Measurements from ENCODE around the gene SHF.
"Not testable (repeated sequence)": the region's sequence is repeated elsewhere in the genome, so short reads cannot be mapped to it uniquely, and the experiment has no call there.

SHF gene, protein sequence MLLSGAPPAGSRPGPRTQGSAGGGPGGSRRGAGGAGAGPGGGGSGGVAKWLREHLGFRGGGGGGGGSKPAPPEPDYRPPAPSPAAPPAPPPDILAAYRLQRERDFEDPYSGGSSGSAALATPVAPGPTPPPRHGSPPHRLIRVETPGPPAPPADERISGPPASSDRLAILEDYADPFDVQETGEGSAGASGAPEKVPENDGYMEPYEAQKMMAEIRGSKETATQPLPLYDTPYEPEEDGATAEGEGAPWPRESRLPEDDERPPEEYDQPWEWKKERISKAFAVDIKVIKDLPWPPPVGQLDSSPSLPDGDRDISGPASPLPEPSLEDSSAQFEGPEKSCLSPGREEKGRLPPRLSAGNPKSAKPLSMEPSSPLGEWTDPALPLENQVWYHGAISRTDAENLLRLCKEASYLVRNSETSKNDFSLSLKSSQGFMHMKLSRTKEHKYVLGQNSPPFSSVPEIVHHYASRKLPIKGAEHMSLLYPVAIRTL

DNA sequence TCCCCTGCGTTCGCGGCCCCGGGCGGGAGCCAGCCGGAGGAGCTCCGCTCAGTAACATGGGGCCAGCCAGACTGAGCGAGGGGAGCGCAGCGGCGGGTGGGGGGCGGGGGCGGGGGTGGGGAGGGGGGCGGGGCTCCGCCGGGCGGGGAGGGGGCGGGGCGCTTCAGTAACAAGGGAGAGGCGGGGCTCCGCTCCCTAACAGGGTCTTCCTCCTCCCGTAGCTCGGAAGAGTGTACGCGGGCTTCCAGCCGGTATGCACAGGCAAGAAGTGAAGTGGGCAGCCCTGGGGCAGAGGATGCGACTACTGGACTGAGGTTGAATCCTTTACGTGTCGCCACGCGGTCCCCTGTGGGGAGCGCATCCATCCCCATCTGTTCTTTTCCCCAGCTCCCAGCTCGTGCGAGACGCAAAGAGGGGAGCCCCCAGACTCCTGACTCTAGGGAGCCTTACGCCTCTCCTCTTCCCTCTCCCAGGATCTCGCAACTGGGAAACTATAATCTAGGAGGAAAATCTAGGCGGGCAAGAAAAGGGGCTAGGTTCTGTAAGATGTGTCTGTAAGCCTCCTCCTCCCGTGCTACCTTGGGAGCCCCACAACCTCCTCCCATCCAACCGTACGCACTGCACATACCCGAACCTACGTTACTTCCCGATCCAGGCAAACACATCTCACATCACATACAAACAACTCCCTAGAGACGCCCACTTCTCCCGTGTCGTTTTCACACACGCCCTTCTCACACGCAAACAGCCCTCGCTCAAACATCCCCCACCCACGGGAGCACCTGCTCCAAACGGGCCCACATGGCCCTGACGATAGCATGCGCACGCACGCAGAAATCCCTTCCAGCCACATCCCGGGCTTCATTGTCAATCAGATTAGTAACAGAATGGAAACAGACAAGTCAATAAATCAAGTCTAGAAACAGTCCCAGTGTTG is at the start of gene SHF:
Gene SHF (minus strand): TSS at position 73 of the 937 bp plus-strand sequence. CDS start 15 bp downstream, at position 58.
- peak; percentile 32 for DNase-seq

DNA sequence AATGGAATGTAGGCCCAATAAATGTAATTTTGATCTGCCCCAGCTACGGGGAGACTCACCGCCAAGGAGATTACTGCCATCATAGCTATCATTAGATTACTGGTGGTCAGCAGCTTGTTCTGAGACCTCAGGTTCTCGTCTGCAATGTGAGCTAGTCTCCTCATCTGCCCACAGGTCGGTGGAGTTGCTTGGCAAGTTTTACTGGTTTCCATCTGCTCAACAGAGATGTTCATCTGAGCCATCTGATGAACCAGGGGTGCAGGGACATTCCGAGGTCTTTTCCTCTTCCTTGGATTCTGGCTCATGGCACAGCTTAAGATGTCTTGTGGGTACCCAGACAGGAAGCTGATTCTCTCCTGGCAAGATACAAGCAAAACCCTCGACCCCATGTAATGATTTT is 49.0 kb upstream of the SHF start:
- not testable (repeated sequence) for DNase-seq

DNA sequence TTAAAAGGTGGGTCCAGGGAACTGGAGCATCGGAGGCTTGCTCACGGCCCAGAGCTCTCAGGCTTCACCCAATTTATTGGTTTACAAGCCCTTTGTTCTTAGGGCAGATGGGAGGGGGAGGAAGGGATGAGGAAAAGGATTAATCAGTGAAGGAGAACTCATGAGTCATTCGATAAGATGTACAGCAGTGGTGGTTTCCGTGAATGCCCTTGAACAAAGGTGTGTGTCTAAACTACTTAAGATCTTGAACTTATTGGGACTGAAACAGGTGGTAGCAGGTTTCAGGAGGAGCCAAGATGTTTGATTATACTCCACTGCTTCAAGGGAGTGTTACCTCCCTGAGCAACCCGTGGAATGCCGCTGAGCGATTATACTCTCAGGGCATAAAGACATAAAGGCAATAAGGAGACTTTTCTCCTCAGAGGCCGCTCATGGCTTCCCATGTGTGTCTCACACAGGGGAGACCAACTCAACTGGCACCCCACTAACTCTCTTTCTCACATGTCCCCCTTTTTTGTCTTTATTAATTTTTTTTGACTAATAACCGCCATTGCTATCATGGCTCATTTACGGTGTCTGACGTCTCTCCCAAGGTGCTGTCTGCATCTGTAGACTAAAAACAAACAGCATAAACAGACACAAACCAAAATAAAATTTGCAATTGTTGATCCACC is 46.9 kb upstream of the SHF start:
- DNase-seq, result no peak

DNA sequence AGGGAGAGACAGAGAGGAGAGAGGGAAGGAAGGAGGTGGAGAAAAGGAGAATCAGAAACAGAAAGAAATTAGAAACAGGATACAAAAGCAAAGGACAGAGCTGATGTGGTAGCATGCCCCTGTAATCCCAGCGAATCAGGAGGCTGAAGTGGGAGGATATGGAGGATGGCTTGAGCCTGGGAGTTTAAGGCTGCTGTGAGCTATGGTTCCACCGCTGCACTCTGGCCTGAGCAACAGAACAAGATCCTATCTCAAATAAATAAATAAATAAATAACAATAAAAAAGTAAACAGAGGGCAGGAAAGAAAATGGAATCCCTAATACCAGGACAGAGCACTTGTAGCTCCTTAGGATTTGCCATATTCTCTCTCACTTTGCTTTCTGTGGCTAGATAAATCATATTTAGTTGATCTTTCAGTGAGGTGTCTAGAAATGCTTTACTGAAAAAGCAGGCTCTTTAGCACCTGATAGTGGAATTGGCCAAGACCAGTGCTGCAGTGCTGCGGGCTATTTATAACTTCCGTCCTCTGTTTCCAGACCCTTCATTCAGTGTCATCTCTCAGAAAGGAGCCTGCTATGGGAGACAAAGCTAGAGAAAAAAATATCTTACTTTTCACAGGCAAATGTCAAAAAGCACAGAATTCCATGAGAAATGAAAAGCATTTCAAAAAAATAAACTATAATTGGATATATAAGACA is 44.2 kb upstream of the SHF start:
- no peak for DNase-seq

DNA sequence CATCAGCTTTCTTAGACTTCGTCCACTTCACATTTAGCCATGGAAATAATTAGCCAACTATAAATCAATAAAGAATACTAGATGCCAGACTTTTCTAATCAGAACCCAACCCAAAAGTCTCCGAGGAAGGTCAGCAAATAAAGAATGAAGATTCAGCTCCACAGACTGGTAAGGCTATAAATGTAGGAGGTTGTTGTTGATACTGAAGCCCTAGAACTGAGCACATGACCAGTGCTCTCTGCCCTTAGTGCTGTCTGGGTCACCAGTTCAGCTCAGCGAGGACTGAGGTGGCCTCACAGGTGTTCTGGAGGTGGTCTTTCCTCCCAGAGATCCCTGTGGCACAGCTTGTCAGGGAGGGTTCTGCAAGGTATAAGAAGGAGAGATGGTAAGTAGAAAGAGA is 43.4 kb upstream of the SHF start:
- no peak for DNase-seq

DNA sequence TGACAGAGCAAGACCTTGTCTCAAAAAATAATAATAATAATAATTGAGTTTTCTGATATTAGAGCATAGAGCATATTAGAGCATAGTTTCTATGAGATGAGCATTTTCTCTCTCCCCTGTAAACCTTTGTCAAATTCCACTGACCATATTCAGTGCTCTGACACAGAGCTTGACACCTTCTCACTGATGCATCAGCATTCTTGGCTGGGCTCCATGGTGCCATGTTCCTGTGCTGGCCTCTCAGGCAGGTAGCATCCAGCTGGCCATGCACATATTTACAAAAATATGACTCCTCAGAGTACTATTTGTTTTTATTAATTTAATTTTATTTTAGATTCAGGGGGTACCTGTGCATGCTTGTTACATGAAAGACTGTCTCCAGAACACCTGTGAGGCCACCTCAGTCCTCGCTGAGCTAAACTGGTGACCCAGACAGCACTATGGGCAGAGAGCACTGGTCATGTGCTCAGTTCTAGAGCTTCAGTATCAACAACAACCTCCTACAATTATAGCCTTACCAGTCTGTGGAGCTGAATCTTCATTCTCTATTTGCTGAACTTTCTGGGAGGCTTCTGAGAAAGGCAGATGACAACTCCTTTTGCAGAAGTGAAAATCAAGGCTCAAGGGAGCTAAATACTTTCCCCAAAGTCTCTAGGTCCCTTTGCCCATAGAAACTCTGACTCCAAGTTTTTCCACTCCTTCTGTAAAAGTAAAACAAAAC is 42.6 kb upstream of the SHF start:
- DNase-seq, result no peak

DNA sequence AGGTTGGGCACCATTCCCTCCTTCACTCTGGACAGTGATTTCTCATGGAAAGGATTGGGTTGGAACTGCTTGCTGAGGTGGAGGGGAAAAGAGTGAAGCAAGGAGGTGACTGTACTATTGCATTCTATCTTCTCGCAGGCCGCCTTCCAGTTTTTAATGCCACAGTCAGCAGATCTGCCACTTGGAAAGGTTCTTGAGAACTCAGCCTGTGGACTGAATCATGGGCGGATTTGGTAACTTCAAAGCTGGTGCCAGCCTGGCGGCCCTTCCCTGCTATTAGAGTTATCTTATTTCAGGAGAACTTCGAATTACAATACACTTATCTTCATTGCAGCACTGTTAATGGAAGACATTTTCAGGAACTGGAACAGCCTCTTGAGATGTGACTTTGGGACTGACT is 41.2 kb upstream of the SHF start:
- DNase-seq, result no peak

DNA sequence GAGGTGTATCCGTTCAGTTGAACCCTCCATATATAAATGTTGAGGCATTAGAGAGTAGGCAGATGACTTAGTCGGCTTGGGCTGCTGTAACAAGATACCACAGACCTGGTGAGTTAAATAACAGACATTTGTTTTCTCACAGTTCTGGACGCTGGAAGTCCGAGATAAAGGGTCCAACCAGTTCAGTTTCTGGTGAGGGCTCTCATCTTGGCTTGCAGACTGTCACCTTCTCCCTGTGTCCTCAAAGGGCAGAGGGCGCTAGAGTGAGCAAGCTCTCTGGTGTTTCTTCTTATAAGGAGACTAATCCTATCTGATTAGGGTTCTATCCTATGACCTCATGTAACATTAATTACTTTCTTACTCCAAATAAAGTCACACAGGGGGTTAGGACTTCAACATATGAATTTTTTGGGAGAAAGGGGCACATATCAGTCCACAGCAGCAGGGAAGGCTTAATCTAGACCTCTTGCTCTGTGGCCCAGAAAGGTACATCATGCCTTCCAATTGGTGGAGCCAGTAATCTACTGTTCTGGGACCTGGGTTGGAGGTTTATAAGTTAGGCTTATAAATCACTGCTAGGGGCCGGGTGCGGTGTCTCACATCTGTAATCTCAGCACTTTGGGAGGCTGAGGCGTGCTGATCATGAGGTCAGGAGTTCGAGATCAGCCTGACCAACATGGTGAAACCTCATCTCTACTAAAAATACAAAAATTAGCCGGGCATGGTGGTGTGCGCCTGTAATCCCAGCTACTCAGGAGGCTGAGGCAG is 37.9 kb upstream of the SHF start:
- DNase-seq, result no peak

DNA sequence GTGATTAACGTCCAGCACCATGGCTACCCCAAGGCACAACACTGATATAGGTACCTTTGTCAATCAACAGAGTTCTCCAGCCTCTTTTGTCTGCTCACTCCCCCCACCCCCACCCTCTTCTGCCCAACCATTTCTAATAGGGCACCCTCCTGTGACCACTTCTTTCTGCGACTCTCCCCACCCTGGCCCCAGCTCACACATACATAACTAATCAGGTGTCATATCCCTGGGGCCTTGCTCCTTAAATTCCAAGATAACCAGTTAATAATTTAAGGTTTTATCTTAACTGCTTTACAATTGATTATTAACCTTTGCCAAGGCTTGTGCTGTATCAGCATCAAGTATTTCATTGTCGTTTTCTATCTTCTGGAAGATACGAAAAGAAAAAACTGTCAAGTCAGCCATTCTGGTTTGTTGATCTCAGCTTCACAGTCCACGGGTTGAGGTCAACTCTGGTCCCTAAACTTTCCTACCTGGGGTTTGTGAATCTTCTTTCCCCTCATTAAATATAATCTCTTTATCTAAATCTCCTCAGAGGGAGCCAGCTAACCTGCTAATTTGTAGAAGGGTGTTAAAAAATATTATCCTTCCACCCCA is 37.0 kb upstream of the SHF start:
- DNase-seq, result no peak

DNA sequence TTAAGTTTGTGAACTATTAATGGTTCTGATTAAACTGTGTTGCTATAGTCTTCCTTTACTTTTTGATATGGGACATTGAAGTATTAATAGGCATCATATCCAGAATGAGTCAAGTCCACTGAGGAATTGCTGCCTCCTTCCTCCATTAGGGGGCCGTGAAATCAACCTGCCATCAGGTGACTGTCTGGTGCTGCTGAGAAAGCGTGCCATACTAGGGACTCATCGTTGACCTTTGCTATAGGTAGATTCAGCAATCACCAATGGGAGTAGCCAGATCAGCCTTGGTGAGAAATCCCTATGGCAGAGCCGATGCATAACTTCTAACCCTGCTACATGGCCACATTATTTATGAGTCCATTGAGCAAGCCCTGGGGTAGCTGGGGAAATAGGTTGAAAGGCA is 34.2 kb upstream of the SHF start:
- no peak for DNase-seq

DNA sequence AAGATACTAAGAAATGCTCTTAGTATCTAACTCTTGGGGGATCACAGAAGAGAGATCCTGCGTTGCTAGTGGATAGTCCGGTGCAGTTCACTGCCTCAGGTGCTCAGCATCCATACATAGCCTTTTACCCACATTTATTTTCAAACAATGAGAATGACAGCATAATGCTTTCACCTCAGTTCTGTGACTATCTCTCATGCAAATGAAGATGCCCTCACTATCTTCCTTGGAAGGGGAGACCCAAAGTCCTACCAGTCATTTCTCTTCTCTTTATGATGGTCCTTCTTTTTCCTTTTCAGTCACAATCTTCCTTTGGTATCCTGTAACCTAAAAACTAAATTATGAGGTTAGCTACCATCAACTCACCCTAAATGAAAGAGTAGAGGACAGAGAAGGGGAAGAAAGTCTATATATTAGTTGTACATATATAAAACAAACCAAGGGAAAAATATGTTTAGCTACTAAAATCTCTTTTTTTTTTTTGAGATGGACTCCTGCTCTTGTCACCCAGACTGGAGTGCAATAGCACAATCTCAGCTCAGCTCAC is 33.4 kb upstream of the SHF start:
- no peak for DNase-seq

DNA sequence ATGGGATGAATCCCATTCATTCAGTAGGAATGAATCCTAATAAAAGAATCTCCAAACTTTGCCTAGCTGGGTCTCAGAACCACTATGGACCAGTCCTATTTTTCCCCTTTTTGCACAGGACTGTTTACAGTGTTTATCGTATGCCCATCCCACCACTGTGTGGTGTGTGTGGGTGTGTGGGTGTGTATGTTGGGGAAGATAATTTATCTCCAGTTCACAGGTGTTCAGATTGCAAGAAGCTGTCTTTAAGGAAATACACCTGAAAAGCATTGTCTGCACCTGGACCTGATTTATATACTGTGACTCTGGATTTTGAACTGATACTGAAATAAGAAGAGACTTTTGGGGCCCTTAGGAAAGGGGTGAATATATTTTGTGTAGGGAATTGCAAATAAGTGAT is 24.7 kb upstream of the SHF start:
- no peak for DNase-seq

DNA sequence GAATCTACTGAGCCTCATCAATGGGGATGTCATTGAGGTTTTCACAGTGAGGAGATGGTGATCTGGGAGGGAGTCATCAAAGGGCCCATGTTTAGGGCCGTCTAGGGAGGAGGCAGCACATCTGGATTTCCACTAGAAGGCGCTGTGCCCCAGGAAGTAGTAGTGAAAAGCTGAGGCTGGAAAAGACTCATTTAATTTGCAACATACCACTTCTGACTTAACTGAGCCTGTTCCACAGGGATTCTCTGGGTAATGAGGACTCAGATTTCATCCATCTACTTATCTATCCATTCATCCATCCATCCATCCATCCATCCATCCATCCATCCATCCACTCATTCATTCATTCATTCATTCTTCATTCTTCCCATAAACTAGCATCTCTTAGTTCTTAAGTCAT is 17.4 kb upstream of the SHF start:
- peak; percentile 27 for DNase-seq

DNA sequence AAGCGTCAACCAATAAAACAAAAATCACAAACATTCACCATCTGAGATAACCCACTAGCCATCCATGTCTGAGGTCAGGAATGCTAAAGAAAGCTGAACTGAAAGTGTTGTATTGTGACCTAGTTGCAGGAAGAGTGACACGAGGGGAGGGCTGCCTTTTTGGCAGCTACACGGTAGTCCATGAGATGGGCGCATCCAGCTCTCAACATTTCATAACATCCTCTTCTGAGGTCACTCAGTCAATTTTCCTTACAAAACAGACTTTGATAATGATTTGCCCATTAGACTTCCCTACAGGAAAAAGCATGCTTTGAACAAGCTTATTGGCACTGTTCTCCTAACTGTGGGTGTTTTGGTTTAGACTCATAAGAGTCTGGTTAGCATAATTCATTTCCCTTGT is 15.4 kb upstream of the SHF start:
- no peak for DNase-seq

DNA sequence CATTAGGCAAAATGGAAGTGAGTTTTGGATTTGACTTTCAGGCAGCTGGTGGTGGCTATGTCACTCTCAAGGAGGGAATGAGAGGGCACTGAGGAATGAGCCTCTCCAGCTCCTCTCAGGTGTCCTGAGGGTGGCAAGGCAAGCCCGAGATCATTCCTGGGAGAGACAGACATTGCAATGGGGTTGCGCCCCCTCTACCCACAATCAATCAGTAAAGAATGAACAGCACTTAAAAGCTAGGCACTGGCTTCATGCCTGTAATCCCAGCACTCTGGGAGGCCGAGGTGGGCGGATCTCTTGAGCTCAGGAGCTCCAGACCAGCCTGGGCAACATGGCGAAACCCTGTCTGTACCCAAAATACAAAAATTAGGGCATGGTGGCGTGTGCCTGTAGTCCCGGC is 14.1 kb upstream of the SHF start:
- no peak for DNase-seq

DNA sequence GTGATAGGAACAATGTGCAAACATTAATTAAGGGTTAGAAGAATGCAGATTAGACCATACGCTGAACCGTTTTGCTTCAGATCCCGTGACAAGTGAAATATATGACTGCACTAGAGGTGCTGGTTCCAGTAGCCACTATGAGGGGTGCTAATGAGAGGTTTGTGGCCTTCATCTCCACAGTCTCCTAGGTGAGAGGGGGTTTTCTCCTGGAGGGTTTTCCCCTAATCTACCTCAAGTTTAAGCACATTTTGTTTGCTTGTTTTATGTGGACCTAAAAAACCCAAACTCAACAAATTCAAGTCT is 13.7 kb upstream of the SHF start:
- no peak for DNase-seq

DNA sequence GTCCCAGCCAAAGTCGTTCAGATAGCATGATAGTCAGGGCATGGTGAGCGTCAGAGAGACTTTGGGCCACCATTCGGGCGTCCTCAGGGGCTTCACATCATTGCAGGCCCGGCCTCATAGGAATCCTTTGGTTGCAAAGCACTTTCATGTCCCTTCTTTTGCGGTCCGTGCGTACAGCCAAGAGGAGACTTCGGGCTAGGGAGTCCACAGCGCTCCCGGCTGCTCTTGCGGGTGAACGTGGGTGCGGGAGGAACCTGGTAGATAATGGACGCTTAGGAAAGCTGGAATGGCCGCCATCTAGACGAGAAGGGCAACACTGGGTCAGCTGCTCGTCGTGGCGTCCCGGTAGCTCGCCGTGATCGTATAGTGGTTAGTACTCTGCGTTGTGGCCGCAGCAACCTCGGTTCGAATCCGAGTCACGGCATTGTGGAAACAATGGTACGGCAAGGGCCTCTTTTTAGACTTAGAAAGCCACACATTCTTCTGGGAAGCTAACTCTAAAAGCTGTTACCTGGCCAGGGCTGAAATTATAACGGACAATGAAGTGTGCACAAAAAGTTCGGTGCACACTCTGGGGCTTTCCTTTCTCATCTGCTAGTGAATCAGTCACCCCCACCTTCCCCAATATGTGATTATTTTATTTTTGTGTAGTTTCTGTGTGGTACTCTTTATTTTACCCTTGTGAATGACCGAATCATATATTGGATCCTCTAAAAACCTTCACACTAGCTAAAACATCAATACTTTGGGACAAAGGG is 13.2 kb upstream of the SHF start:
- peak; percentile 65 for DNase-seq

DNA sequence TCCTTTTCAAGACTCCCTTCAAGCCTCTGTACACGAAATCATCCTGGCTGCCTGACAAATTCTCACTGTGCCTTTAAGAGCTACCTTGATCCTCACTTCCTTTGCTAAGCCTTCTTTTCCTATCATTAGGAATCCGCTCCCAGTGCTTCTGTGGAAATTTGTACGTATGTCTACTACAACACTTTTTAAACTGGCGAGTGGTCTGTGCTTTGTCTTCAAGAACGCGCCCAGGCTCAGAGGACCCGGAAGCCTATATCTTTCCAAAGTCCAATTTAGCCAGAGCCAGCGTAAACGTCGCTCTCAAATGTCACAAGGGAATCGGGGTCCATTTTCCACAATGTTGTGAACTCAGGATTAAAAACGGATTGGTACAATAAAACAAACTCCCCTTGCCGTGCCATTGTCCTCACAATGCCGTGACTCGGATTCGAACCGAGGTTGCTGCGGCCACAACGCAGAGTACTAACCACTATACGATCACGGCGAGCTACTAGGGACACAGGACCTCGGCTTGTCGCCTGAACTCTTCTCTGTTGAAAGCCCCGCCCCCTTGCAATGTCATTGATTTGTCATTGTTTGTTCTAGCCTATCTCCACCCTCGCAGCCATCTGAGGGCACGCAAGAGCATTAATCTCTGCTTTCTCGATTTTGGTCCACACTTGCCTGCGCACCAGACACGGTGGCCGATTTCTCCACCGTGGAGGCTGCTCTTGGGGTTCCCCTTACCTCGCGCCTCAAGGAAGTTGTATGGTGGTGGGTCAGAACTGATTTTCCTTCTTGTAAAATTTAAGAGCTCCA is 12.4 kb upstream of the SHF start:
- DNase-seq, result peak; percentile 91
